GM21526 (cell line): Measurements from ENCODE around the gene PDE8A.
"Not testable (repeated sequence)": the region's sequence is repeated elsewhere in the genome, so short reads cannot be mapped to it uniquely, and the experiment has no call there.

Source experiments
- ATAC-seq: cut with Tn5 transposase; IDR thresholded peaks from one replicate; pipeline ENCODE4 v1.9.1; 2021; ENCODE audit warnings: moderate library complexity; ENCODE audit not compliant: unreplicated experiment, low FRiP score

Gene PDE8A

DNA sequence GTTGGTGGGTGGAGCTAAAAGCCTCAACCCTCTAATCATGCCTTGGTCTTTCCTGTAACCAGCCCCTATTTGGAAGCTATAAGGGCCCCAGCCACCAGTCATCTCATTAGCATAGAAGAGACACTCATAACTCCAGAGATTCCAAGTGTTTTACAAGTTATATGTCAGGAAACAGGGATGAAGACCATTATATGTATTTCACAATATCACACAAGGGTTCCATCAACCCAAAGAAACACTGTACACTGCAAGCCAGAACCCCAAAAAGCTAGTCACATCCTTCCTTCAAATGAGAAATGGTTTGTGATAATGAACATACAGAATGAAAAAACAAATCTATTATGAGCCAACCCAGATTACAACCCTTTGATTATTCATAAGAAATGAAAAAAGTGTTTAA is 175.7 kb downstream of the PDE8A start:
- no peak for ATAC-seq

DNA sequence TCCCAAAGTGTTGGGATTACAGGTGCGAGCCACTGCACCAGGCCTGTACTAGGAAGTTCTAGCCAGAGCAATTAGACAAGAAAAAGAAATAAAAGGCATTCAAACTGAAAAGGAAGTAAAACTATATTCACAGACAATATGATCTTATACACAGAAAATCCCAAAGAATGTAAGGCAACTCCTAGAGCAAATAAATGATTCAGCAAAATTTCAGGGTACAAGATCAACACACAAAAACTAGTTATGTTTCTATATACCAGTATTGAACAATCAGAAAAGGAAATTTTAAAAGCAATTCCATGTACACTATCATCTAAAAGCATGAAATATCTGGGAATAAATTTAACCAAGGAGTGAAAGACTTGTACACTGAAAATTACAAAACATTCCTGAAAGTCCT is 180.6 kb downstream of the PDE8A start:
- ATAC-seq, result no peak

DNA sequence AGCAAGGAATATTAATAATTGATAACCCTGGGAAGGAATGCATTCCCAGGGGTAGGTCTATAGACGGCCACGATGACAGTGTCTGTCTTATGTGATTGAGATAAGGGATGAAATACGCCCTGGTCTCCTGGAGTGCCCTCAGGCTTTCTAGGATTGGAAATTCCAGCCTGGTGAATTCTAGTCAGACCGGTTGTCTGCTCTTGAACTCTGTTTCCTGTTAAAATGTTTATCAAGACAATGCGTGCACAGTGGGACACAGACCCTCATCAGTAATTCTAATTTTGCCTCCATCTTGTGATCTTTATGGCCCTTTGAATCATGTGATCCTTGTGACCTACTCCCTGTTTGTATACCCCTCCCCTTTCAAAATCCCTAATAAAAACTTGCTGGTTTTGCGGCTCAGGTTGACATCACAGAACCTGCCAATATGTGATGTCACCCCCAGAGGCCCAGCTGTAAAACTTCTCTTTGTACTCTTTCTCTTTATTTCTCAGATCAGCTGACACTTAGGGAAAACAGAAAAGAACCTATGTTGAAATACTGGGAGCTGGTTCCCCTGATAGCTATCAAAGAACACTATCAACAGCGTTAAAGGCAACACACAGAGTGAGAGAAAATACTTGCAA is 183.3 kb downstream of the PDE8A start:
- ATAC-seq, result no peak

DNA sequence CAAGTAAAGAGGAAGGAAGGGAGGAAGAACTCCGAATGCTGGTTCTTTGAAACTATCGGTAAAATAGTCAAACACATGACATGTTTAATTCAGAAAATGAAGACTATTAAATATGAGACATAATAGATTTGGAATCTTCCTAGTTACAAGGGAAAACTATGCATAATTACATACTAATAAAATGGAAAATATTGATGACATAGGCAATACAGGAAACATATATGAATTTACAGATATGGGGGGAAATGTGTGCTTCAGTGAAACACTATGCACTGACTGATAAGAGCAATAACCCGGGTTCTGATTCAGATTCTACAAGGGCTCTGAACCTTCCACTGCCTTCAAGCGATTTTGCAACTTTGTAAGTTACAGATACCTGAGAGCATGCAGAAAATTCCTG is 185.9 kb downstream of the PDE8A start:
- no peak for ATAC-seq

DNA sequence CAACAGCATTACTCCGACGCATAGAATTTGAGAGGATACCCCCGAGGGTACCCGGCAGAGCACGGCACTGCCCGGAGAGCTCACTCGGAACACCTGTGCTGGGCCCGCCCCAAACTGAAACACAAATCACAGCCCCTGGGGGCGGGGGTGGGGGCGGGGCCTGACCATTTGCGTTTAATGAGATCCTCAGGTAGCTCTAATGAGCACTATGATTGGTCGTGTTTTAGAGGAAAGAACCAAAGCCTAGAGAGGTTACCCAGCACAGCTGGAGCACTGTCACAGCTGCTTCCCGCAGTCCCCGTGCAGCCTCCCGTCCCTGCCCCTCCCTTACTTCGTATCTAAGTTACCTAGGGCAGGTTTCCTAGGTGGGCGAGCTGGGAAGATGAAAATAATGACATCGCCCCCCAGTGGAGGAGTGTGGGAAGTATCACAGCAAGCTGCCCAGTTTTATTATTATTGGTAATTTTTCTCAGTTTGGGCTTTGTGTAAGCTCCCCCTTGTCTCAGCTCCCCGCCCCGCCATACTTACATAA is 187.1 kb downstream of the PDE8A start:
- ATAC-seq, result no peak

DNA sequence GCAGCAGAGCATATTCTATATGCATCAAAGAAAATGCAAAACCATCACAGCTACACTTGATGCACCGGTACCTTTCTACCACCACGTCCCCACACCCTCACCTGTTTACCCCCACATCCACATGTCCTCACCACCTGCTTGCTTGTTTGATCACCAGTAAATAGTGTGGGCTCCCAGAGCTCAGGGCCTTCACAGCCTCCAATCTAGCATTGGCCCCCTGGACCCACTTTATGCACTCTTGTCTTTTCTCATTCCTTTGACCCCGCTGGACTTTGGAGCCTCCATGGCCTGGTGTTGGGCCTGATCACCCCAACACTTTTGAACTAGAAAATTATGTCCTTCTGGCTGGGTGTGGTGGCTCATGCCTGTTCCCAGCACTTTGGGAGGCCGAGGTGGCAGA is 190.1 kb downstream of the PDE8A start:
- no peak for ATAC-seq

DNA sequence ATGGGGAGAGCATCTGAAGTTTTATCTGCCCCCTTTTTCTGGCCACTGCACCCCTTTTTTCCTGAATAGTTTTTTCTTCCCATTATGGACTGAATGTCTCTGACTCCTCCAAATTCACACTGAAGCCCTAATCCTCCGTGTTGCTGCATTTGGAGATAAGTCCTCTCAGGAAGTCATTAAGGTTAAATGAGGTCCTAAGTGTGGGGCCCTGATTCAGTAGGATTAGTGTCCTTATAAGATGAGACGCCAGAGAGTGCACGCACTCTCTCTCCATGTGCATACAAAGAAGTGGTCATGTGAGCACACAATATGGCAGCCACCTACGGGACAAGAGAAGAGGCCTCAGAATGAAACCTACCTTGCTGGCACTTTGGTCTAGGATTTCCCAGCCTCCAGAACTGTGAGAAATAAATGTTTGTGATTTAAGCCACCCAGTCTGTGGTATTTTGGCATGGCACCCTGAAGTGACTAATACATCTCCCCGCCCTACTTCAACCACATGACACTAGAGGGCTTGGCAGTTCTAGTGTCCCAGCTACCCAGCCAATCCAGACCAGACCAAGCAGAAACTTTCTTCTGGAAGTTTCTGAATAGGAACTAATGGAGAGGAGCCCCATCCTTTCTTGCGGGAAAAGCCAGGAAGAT is 191.3 kb downstream of the PDE8A start:
- ATAC-seq, result no peak

DNA sequence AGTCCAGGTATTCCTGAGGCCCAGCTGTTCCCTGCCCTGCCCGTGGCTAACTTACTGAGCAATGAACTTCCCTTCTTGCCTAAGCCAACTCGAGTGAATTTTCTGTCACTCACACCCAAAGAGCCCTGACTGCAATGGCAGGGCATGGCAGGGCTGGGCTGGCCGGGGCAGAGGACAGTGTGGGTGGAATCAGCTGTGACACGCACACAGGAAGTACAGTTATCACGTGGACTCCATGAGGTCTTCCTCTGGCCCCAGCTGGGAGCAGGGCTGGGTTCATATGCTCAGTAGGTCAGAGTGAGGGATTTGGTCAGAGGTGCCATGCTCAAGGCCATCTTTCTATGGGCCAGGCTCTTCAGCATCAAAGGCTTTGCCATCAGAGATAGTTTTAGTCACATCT is 192.0 kb downstream of the PDE8A start:
- ATAC-seq, result not testable (repeated sequence)

DNA sequence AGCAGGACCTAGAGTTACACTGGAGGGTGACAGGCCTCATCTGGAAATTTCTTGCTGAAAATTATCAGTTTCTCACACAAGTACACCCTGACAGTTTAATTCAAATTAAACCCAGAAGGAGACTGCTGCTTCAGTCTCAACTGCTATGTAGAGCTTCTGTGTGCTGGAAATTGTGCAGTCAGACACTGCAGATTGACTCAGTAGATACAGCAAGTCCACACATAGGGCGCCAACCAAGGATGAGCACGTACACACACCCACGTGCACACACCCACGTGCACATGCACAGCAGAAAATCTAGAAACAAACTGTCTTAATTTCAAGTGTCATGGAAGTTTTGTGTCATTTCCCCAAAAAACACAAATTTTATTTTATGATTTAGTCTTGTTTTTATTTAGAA is 192.9 kb downstream of the PDE8A start:
- no peak for ATAC-seq

DNA sequence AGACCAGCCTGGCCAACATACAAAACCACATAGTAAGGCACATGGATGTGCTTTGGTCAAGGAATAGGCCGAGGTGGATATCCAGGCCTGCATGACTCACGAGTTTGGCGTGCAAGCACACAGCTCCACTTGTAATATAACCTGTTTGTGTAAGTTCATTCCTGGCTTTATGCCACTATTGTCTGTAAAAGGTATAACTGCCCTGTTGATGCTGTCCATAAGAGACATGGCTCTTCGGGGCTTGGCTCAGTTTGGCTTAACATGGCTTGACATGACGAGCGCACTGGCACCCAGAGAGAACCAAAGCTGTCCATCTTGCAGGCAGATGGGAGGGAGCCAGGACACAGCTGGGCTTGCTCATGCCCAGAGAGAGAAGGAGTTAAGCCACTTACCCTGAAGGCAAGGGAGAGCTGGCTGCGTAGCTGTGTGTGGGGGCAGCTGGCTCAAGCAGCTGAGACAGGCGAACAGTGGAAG is 195.4 kb downstream of the PDE8A start:
- not testable (repeated sequence) for ATAC-seq

DNA sequence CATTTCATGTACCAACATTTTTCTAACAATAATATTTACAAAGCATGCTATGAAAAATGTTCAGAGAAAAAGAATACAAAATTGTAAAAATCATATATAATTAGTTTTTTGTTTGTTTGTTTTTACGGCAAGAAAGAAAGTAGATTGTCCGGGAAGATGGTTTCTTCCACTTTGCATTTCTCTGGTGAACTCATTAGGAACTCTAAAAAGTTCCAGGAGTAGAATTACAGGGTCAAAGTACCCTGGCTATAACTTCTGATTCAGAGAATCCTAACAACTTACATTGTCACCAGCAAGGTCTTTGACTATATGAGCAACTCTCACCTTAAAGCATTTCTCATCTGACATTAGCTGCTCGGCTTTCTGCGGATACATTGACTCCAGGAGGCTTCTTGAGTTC is 196.7 kb downstream of the PDE8A start:
- ATAC-seq, result no peak

DNA sequence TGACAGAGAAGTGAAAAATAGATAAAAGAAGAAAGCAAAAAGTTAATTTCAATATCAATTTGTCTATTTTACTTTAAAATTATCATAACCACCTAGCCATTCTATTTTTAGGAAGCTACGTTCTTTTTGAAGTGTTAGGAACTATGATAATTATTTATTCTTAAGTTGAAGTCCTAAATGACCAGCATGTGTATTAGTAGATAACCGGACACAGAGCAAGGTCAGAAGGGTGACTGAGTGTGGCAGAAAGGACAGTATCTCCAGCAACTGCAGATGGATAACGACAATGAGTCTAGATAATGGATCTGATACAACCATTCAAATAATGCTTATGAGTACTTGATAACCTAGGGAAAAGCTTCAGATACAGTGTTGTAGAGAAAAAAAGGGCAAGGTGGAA is 198.0 kb downstream of the PDE8A start:
- ATAC-seq, result no peak

DNA sequence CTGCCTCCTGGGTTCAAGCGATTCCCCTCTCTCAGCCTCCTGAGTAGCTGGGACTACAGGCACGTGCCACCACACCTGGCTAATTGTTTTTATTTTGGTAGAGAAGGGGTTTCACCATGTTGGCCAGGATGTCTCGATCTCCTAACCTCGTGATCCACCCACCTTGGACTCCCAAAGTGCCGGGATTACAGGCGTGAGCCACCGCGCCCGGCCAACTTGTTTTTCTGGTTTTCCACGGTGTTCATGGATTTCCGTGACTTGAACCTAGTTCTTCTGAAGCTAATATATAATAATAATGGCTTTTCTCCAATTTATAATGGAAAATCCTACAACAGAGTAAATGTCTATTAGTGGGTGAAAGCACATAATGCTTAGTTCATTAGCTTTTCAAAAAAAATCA is 203.7 kb downstream of the PDE8A start:
- not testable (repeated sequence) for ATAC-seq

DNA sequence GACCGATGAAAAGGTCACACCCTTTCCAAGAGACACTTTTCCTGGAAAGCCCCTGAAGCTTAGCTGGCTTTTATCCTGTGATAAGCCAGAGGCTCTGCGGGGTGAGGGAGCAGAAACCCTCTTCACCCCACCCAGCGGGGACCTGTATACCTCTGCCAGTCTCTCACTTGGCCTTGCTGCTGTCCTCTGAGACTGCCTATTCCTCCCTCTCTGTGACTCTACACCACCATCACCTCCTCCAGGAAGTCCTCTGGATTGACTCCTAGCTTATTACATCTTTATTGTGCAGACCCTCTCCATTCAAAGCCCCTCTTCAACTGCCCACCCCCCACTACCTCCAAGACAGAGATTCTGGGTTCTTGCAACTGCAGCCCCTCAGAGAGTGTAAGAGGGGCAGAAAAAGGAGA is 206.5 kb downstream of the PDE8A start:
- not testable (repeated sequence) for ATAC-seq
